WERI-Rb-1 (cell line): ENCODE data around the gene AMZ1.
"Not testable (repeated sequence)": the region's sequence is repeated elsewhere in the genome, so short reads cannot be mapped to it uniquely, and the experiment has no call there.

Experiments used
- DNase-seq: peaks from one replicate; pipeline ENCODE4 v3.0.0-alpha.2; 2020
- H3K27ac ChIP-seq: fragments of 250-450 bp; sonication (Bioruptor Pico); 2 replicates; pipeline ENCODE4 v1.5.1; 2020; ENCODE audit warnings: mild to moderate bottlenecking, moderate library complexity
- H3K27me3 ChIP-seq: fragments of 250-450 bp; sonication (Bioruptor Pico); 2 replicates; pipeline ENCODE4 v1.5.1; 2021; ENCODE audit warnings: mild to moderate bottlenecking, low read depth, moderate library complexity; ENCODE audit not compliant: insufficient read depth, severe bottlenecking
- H3K36me3 ChIP-seq: fragments of 250-450 bp; sonication (Bioruptor Pico); 2 replicates; pipeline ENCODE4 v1.5.1; 2020; ENCODE audit warnings: mild to moderate bottlenecking, moderate library complexity
- H3K4me3 ChIP-seq: 2 replicates; pipeline ENCODE4 v1.5.1; 2011; ENCODE audit warnings: low read depth, mild to moderate bottlenecking, control low read depth, low read length
- H3K9me3 ChIP-seq: fragments of 250-450 bp; sonication (Bioruptor Pico); 2 replicates; pipeline ENCODE4 v1.5.1; 2021; ENCODE audit warnings: mild to moderate bottlenecking, moderate library complexity; ENCODE audit not compliant: severe bottlenecking
- TF ChIP-seq, protein P1 (sequence below): IDR thresholded peaks from 2 replicates; pipeline ENCODE4 v1.5.1; 2011; ENCODE audit warnings: low read depth, mild to moderate bottlenecking, control low read depth, inconsistent platforms, low read length

Gene AMZ1

GRCh38 chr7:2719007-2719406, 31.0 kb downstream of the AMZ1 start:
- Histone ChIP-seq H3K27ac (no peak overlapping the region), H3K27me3 (no peaks in the 10 kb centered on the region), H3K36me3 (no peaks in the 10 kb centered on the region), H3K4me3 (no peak overlapping the region), H3K9me3 (no peaks in the 10 kb centered on the region)
- TF ChIP-seq, protein P1, sequence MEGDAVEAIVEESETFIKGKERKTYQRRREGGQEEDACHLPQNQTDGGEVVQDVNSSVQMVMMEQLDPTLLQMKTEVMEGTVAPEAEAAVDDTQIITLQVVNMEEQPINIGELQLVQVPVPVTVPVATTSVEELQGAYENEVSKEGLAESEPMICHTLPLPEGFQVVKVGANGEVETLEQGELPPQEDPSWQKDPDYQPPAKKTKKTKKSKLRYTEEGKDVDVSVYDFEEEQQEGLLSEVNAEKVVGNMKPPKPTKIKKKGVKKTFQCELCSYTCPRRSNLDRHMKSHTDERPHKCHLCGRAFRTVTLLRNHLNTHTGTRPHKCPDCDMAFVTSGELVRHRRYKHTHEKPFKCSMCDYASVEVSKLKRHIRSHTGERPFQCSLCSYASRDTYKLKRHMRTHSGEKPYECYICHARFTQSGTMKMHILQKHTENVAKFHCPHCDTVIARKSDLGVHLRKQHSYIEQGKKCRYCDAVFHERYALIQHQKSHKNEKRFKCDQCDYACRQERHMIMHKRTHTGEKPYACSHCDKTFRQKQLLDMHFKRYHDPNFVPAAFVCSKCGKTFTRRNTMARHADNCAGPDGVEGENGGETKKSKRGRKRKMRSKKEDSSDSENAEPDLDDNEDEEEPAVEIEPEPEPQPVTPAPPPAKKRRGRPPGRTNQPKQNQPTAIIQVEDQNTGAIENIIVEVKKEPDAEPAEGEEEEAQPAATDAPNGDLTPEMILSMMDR: peak; percentile 75
- DNase-seq: peak; percentile 36

DNA sequence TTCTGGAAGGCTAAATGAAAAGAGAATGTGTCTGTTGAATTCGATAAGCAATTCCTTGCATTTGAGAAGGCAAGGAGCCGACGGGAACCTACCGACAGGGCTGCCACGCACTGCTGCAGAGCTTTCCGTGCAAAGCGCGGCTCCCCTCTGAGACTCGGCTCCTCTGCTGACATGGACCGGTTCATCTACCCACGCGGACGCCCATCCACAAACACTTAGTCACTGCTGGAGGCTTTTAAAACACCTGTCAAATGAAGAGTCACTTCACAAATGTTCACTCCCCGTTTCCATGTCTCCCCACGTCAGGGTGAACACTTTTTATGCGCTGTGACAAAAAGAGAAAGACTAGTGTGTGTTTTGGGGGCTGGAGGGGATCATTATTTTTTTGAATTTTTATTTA, 32.0 kb downstream of the AMZ1 start:
- Histone ChIP-seq H3K27ac (no peak overlapping the region), H3K9me3 (no peaks in the 10 kb centered on the region), H3K4me3 (no peak overlapping the region), H3K27me3 (no peaks in the 10 kb centered on the region), H3K36me3 (no peaks in the 10 kb centered on the region)
- TF ChIP-seq, protein P1: no peak
- no peak for DNase-seq

DNA sequence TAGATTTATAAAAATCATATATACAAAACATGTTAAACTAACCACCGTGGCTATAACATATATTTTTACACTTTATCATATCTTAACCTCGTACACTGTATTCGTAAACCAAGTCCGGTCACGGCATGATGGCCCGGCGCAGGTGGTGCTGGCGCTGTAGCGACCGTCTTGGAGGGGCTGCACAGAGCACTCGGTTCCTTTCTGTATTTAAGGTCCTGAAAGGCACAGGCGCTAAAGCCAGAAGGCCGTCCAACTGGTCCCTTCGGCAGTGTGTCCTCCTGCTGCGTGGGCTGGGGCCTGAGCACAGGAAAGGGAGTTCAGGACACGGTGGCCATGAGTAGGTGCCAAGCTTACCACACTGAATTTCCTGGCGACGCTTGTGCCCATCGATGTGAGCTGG, 33.8 kb downstream of the AMZ1 start:
- H3K4me3 ChIP-seq: no peak overlapping the region
- no peaks in the 10 kb centered on the region for H3K27me3 ChIP-seq
- DNase-seq: no peak
- H3K36me3 ChIP-seq: no peaks in the 10 kb centered on the region
- no peak overlapping the region for H3K27ac ChIP-seq
- no peaks in the 10 kb centered on the region for H3K9me3 ChIP-seq
- TF ChIP-seq, protein P1: no peak

GRCh38 chr7:2722591-2722990, 34.6 kb downstream of the AMZ1 start:
- Histone ChIP-seq H3K9me3 (no peaks in the 10 kb centered on the region), H3K4me3 (no peak overlapping the region), H3K27ac (no peak overlapping the region), H3K36me3 (no peaks in the 10 kb centered on the region), H3K27me3 (no peaks in the 10 kb centered on the region)
- TF ChIP-seq, protein P1: no peak
- no peak for DNase-seq

- DNase-seq: no peak
- Histone ChIP-seq H3K27ac (no peak overlapping the region), H3K9me3 (no peaks in the 10 kb centered on the region), H3K4me3 (no peak overlapping the region), H3K27me3 (no peaks in the 10 kb centered on the region), H3K36me3 (no peaks in the 10 kb centered on the region)
- TF ChIP-seq, protein P1: no peak
Observed at GRCh38 chr7:2723138-2723850, 35.3 kb downstream of the AMZ1 start.

- not testable (repeated sequence) for H3K27ac ChIP-seq, H3K9me3 ChIP-seq, H3K27me3 ChIP-seq, H3K4me3 ChIP-seq, DNase-seq, H3K36me3 ChIP-seq
Observed at GRCh38 chr7:2724036-2724435, 36.0 kb downstream of the AMZ1 start.
